ENCODE results near the gene ZNF565.
A peak's percentile ranks its signal among the peaks of the same experiment; 100 is the strongest.

The ZNF565 gene

DNA sequence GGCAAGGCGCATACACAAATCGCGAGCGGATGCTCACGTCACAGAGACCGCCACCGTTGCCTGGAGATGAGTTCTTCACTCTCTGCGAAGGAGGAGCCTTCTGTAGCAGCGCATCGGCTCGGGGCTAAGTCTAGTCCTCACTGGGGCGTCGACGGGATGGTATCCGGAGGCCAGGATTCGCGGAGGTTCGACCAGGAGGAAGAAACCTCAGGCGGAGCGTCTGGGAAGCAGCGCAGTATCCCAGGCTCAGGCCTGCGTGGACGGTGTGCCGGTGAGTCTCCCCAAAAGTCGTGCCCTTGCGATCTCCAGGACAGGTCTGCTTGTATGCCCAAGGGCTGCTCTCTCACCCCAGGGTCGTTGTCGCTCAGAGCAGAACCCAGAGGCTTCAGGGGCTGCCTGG, 40.9 kb upstream of the ZNF565 start:
- no peak for DNase-seq (ENCODE audit: low read depth)
- no peak overlapping the region for H3K4me3 ChIP-seq (ENCODE audit: control insufficient read depth, low read depth, low read length)
- no peak for TF ChIP-seq CTCF (conservative IDR thresholded peaks at IDR 0.05; ENCODE audit: control insufficient read depth, insufficient read depth, low read depth, low read length)

- no peak for DNase-seq (ENCODE audit: low read depth)
- TF ChIP-seq CTCF (conservative IDR thresholded peaks at IDR 0.05; ENCODE audit: control insufficient read depth, insufficient read depth, low read depth, low read length) = no peak
- H3K4me3 ChIP-seq (ENCODE audit: control insufficient read depth, low read depth, low read length) = no peak overlapping the region
Measured at GRCh38 chr19:36254848-36255247, 40.4 kb upstream of the ZNF565 start.

DNA sequence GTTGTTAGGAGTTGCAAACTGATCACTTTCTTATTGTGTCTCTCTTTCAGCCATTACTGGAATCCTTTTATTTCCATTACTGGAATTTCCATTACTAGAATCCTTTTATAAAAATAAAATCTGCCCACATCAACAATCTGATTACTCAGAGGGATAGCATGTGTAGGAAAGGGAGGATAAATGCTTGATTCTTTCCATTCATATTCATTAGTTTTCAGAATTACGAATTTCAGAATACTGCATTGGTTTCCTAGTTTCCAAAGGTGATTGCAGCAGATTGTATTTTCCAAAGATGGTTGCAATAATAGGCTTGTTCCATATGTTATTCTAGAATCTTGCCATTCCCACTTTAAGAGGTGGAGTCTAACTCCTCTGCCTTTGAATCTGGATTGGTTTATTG, 37.6 kb upstream of the ZNF565 start:
- TF ChIP-seq CTCF (conservative IDR thresholded peaks at IDR 0.05; ENCODE audit: control insufficient read depth, insufficient read depth, low read depth, low read length) = no peak
- DNase-seq (ENCODE audit: low read depth) = no peak
- H3K4me3 ChIP-seq (ENCODE audit: control insufficient read depth, low read depth, low read length) = no peak overlapping the region

- peak overlapping the region; percentile 22 for H3K4me3 ChIP-seq (ENCODE audit: control insufficient read depth, low read depth, low read length)
- DNase-seq (ENCODE audit: low read depth) = peak; percentile 26
- TF ChIP-seq CTCF (conservative IDR thresholded peaks at IDR 0.05; ENCODE audit: control insufficient read depth, insufficient read depth, low read depth, low read length) = no peak
Measured at GRCh38 chr19:36246006-36246481, 31.6 kb upstream of the ZNF565 start.

DNA sequence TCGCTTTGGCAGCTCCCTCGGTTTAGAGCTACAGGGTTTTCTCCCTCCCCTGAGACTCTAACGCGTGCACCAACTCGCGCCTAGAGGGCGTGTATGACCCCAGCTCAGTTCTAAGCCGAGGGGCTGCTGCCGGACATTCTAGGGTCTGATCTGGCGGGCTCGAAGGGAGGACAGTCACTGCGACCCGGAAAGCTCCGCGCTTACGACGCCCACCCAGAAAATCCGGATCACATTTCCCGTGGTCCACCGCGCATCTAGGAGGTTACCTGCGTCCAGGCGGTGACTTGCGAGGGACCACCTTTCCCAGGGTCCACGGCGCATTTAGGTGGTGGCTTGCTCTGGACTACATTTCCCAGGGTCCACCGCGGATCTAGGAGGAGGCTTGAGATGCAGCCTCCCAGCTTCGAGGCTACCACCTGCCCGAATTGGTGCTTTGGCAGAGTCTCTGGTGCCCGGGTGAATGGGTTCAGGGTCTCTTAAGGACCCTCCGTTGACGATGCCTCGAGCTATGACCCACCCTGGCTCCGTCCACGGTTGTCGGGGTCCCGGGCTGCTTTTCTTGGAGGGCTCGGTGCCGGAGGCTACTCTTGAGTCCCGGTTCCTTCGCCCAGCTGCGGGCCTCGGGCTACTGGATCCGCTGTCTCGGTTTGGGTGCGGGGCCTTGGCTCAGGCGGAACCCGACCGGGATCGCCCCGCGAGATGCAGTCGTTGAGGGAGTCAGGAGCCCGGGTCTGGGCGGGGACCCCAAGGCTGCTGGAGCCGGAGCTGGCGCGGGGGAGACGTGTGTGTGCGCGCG, 30.9 kb upstream of the ZNF565 start:
- H3K4me3 ChIP-seq (ENCODE audit: control insufficient read depth, low read depth, low read length) = peak overlapping the region; percentile 22
- TF ChIP-seq CTCF (conservative IDR thresholded peaks at IDR 0.05; ENCODE audit: control insufficient read depth, insufficient read depth, low read depth, low read length) = no peak
- no peak for DNase-seq (ENCODE audit: low read depth)

DNA sequence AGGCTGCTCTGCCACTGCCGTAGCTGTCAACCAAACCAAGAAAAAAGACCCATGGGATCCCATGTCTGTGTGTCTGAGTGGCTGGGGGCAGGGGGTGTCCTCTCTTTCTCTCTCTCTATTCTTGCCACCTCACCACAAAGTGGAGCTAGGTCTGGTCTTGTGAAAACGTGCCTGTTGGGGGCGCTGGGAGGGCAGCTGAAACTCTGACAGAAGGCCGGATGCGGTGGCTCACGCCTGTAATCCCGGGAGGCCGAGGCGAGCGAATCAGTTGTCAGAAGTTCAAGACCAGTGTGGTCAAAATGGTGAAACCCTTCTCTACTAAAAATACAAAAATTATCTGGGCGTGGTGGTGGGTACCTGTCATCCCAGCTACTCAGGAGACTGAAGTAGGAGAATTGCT, 29.6 kb upstream of the ZNF565 start:
- DNase-seq (ENCODE audit: low read depth) = no peak
- H3K4me3 ChIP-seq (ENCODE audit: control insufficient read depth, low read depth, low read length) = no peak overlapping the region
- no peak for TF ChIP-seq CTCF (conservative IDR thresholded peaks at IDR 0.05; ENCODE audit: control insufficient read depth, insufficient read depth, low read depth, low read length)

Data from fibroblast of mammary gland (primary cell).